ENCODE measurements around the gene SIMC1. TPM values are rescaled to one million over a fixed set of nuclear protein-coding genes. Genes with fewer than 3 reads are reported as not detected.
"Not testable (repeated sequence)": the region's sequence is repeated elsewhere in the genome, so short reads cannot be mapped to it uniquely, and the experiment has no call there.

Gene SIMC1
- total RNA-seq, 1 experiment from 2014 or later, result 17.7 TPM

DNA sequence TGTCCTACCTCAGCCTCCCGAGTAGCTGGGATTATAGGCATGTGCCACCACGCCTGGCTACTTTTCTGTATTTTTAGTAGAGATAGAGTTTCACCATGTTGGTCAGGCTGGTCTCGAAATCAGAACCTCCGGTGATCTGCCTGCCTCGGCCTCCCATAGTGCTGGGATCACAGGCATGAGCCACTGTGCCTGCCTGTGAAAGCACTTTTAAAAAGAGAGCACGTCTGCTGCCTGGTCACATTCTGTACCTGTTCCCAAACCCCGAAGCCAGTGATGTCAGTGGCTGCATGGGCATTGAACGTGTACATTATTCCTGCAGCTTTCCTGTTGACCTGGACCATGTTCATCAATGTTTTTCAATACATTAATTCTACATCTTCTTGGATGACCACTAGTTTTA is 35.1 kb upstream of the SIMC1 start:
- no peak overlapping the region for H3K4me2 ChIP-seq (ENCODE audit: insufficient read depth, insufficient read length, low read length)
- no peak overlapping the region for H2AFZ ChIP-seq (ENCODE audit: low read length)
- H3K14ac ChIP-seq (ENCODE audit: insufficient read depth, low read length), result no peak overlapping the region
- no peak for DNase-seq
- H3K18ac ChIP-seq (ENCODE audit: insufficient read length, low read depth, low read length), result no peak overlapping the region
- H3K79me1 ChIP-seq (ENCODE audit: insufficient read depth, low read depth, low read length, poor library complexity, severe bottlenecking), result no peaks in the 10 kb centered on the region
- Mint-ChIP-seq H3K27ac (no peak overlapping the region), H3K4me3 (no peak overlapping the region), H3K27me3 (ENCODE audit: low read depth) (peaks cover 27% of the 10 kb centered on the region), H3K9me3 (peaks cover 2 to 4% of the 10 kb centered on the region in 2 experiments; a peak in 2 of 5 replicates), H3K36me3 (ENCODE audit: insufficient read depth in 1 of 3, low read depth in 3 of 3) (no peaks in the 10 kb centered on the region; a peak in 1 of 7 replicates), H3K4me1 (peaks cover 6% of the 10 kb centered on the region in 2 experiments)
- no peak overlapping the region for H3K56ac ChIP-seq (ENCODE audit: insufficient read length, low read depth, low read length)
- no peak overlapping the region for H3K4ac ChIP-seq (ENCODE audit: low read depth, low read length)
- no peak overlapping the region for H3T11ph ChIP-seq (ENCODE audit: low read length)
- no peaks in the 10 kb centered on the region for H4K20me1 ChIP-seq (ENCODE audit: control insufficient read depth, insufficient read depth, insufficient read length)
- no peaks in the 10 kb centered on the region for H3K79me2 ChIP-seq (ENCODE audit: insufficient read depth, low read length)
- no peak overlapping the region for H3K9ac ChIP-seq (ENCODE audit: extremely low read depth, insufficient read length, low read length)
- H4K8ac ChIP-seq (replicated peaks; ENCODE audit: insufficient read length, low read depth, low read length), result no peak overlapping the region
- peaks cover 4% of the 10 kb centered on the region; the same call in 1 of the 2 replicates for H3K27me3 ChIP-seq (ENCODE audit: insufficient read depth, low read length)
- H2AK5ac ChIP-seq (ENCODE audit: insufficient read length, low read length), result no peak overlapping the region
- no peak overlapping the region for H4K91ac ChIP-seq (ENCODE audit: insufficient read length, low read depth, low read length)
- H3K23me2 ChIP-seq (ENCODE audit: insufficient read length, low read depth, low read length, poor library complexity, severe bottlenecking), result peaks cover 2% of the 10 kb centered on the region
- H3K23ac ChIP-seq (ENCODE audit: insufficient read length, low read depth, low read length), result no peak overlapping the region
- no peak overlapping the region for H2BK15ac ChIP-seq (ENCODE audit: low read depth, low read length)
- TF ChIP-seq, protein P1, sequence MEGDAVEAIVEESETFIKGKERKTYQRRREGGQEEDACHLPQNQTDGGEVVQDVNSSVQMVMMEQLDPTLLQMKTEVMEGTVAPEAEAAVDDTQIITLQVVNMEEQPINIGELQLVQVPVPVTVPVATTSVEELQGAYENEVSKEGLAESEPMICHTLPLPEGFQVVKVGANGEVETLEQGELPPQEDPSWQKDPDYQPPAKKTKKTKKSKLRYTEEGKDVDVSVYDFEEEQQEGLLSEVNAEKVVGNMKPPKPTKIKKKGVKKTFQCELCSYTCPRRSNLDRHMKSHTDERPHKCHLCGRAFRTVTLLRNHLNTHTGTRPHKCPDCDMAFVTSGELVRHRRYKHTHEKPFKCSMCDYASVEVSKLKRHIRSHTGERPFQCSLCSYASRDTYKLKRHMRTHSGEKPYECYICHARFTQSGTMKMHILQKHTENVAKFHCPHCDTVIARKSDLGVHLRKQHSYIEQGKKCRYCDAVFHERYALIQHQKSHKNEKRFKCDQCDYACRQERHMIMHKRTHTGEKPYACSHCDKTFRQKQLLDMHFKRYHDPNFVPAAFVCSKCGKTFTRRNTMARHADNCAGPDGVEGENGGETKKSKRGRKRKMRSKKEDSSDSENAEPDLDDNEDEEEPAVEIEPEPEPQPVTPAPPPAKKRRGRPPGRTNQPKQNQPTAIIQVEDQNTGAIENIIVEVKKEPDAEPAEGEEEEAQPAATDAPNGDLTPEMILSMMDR (conservative IDR thresholded peaks at IDR 0.05), result no peak
- H3K4me1 ChIP-seq (ENCODE audit: insufficient read depth, low read length), result no peaks in the 10 kb centered on the region
- no peak overlapping the region for H2BK12ac ChIP-seq (ENCODE audit: insufficient read length, low read depth, low read length)
- no peak overlapping the region for H2BK120ac ChIP-seq (ENCODE audit: low read depth, low read length, poor library complexity, severe bottlenecking)
- H2BK20ac ChIP-seq (ENCODE audit: low read depth, low read length, poor library complexity, severe bottlenecking), result no peak overlapping the region
- H3K9me3 ChIP-seq (ENCODE audit: control insufficient read depth, low read depth, low read length), result no peaks in the 10 kb centered on the region
- H3K27ac ChIP-seq (ENCODE audit: insufficient read length, low read depth, low read length), result no peak overlapping the region
- WGBS (ENCODE audit: extremely low coverage, insufficient read length, low lambda C conversion rate), result no CpG with 5 or more reads among the region's 8 CpGs
- no peak overlapping the region for H4K5ac ChIP-seq (ENCODE audit: insufficient read length, low read depth, low read length)
- no peak overlapping the region for H2BK5ac ChIP-seq (ENCODE audit: insufficient read length, low read length)

DNA sequence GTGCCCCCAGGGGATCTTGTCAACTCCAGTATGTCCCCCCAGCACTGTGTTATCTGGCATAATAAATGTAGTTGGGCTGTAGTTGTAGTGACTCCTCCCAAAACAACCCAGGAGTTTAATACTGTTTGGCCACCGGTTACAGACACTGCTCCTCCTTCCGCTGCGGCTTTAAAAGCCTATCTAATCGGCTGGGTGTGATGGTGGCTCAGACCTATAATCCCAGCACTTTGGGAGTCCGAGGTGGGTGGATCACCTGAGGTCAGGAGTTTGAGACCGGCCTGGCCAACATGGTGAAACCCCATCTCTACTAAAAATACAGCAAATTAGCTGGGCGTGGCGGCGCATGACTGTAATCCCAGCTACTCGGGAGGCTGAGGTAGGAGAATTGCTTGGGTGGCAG is 34.7 kb upstream of the SIMC1 start:
- not testable (repeated sequence) for H2BK120ac ChIP-seq (ENCODE audit: low read depth, low read length, poor library complexity, severe bottlenecking); H4K91ac ChIP-seq (ENCODE audit: insufficient read length, low read depth, low read length); H3K4ac ChIP-seq (ENCODE audit: low read depth, low read length); H3K23ac ChIP-seq (ENCODE audit: insufficient read length, low read depth, low read length); H3K79me2 ChIP-seq (ENCODE audit: insufficient read depth, low read length); H3K4me1 ChIP-seq (ENCODE audit: insufficient read depth, low read length); H3K14ac ChIP-seq (ENCODE audit: insufficient read depth, low read length); H3K9me3 ChIP-seq (ENCODE audit: control insufficient read depth, low read depth, low read length); H3K27ac ChIP-seq (ENCODE audit: insufficient read length, low read depth, low read length); H3K23me2 ChIP-seq (ENCODE audit: insufficient read length, low read depth, low read length, poor library complexity, severe bottlenecking); H4K20me1 ChIP-seq (ENCODE audit: control insufficient read depth, insufficient read depth, insufficient read length); DNase-seq; H4K5ac ChIP-seq (ENCODE audit: insufficient read length, low read depth, low read length); H2BK20ac ChIP-seq (ENCODE audit: low read depth, low read length, poor library complexity, severe bottlenecking); H3K4me3 Mint-ChIP-seq; H3K79me1 ChIP-seq (ENCODE audit: insufficient read depth, low read depth, low read length, poor library complexity, severe bottlenecking); H3K9me3 Mint-ChIP-seq; H2BK5ac ChIP-seq (ENCODE audit: insufficient read length, low read length); H2BK15ac ChIP-seq (ENCODE audit: low read depth, low read length); H3K9ac ChIP-seq (ENCODE audit: extremely low read depth, insufficient read length, low read length); H2AK5ac ChIP-seq (ENCODE audit: insufficient read length, low read length); H3K4me1 Mint-ChIP-seq; H3T11ph ChIP-seq (ENCODE audit: low read length); H3K56ac ChIP-seq (ENCODE audit: insufficient read length, low read depth, low read length); H3K18ac ChIP-seq (ENCODE audit: insufficient read length, low read depth, low read length); H3K27ac Mint-ChIP-seq; H2BK12ac ChIP-seq (ENCODE audit: insufficient read length, low read depth, low read length); H4K8ac ChIP-seq (replicated peaks; ENCODE audit: insufficient read length, low read depth, low read length); H2AFZ ChIP-seq (ENCODE audit: low read length); H3K36me3 Mint-ChIP-seq (ENCODE audit: insufficient read depth in 1 of 3, low read depth in 3 of 3); H3K4me2 ChIP-seq (ENCODE audit: insufficient read depth, insufficient read length, low read length); H3K27me3 ChIP-seq (ENCODE audit: insufficient read depth, low read length)
- H3K27me3 Mint-ChIP-seq (ENCODE audit: low read depth), result peaks cover 22% of the 10 kb centered on the region
- whole genome bisulfite sequencing (ENCODE audit: extremely low coverage, insufficient read length, low lambda C conversion rate), result no CpG with 5 or more reads among the region's 10 CpGs
